T-cell (primary cell): ENCODE measurements around the gene FAM9C. TPM values are rescaled to one million over a fixed set of nuclear protein-coding genes. Genes with fewer than 3 reads are reported as not detected.

Experiments used
- ATAC-seq, 4 experiments: fragments of 200-7000 bp in 3 of 4; fragments of 150-1000 bp in 1 of 4; cut with Tn5 transposase; replicated peaks in 1 of 4; 1 replicate in 3 of 4; 2 replicates in 1 of 4; pipeline ENCODE4 v1.10.0; 2021; ENCODE audit warnings: moderate library complexity in 3 of 4, mild to moderate bottlenecking in 2 of 4, moderate number of reproducible peaks in 1 of 4
- CTCF ChIA-PET, 2 donors: fragments of 300-600 bp; sonication (Branson Sonifier 250); formaldehyde crosslinking; loops; one replicate each; lab custom pipeline; 2022; ENCODE audit warnings: antibody characterized with exemption in 2 of 2; lab: Charles Lee
- POLR2A ChIA-PET, 2 donors: fragments of 300-600 bp; sonication (Branson Sonifier 250); formaldehyde crosslinking; loops; one replicate each; lab custom pipeline; 2022; ENCODE audit warnings: antibody characterized with exemption in 2 of 2; lab: Charles Lee
- DNase-seq, 35 experiments: peaks; one replicate each; pipeline versions ENCODE4 v3.0.0 to v3.0.0-alpha.2; 2013 to 2023
- H3K27ac ChIP-seq: one replicate; pipeline ENCODE4 v1.5.1; 2013; ENCODE audit warnings: low read length
- H3K27me3 ChIP-seq, 2 experiments: replicated peaks in 1 of 2; 1 replicate in 1 of 2; 2 replicates in 1 of 2; pipeline versions ENCODE4 v1.6.1 to v1.7.0; 2013; ENCODE audit warnings: low read length in 1 of 2, mixed read lengths in 1 of 2; ENCODE audit not compliant: control insufficient read depth in 2 of 2, insufficient read depth in 2 of 2; ENCODE audit errors: extremely low read depth in 1 of 2
- H3K36me3 ChIP-seq, 2 donors: 1 replicate in 1 of 2; 2 replicates in 1 of 2; pipeline versions ENCODE4 v1.6.1 to v1.7.0; 2013; ENCODE audit warnings: low read length in 1 of 2; ENCODE audit not compliant: control insufficient read depth in 2 of 2, insufficient read depth in 1 of 2; ENCODE audit errors: extremely low read depth in 1 of 2
- H3K4me1 ChIP-seq, 2 experiments: 1 replicate in 1 of 2; 2 replicates in 1 of 2; pipeline versions ENCODE4 v1.6.1 to v1.7.0; 2013; ENCODE audit warnings: low read length in 2 of 2, mixed read lengths in 1 of 2; ENCODE audit not compliant: insufficient read depth in 2 of 2, control insufficient read depth in 1 of 2; ENCODE audit errors: extremely low read depth in 1 of 2
- H3K4me3 ChIP-seq, 2 donors: 1 replicate in 1 of 2; 2 replicates in 1 of 2; pipeline versions ENCODE4 v1.5.1 to v1.7.0; 2013; ENCODE audit warnings: mild to moderate bottlenecking in 2 of 2, low read length in 1 of 2, moderate library complexity in 1 of 2; ENCODE audit not compliant: control insufficient read depth in 1 of 2; ENCODE audit errors: extremely low read depth in 1 of 2
- H3K9me3 ChIP-seq: 2 replicates; pipeline ENCODE4 v1.7.0; 2013
- H3K27ac Mint-ChIP-seq, 2 donors: one replicate each; pipeline ENCODE4 v1.8.0; 2020 to 2021; ENCODE audit warnings: mild to moderate bottlenecking in 2 of 2, mixed read lengths in 2 of 2
- H3K27me3 Mint-ChIP-seq, 2 donors: one replicate each; pipeline ENCODE4 v1.8.0; 2021 to 2022; ENCODE audit warnings: mixed read lengths in 2 of 2
- H3K36me3 Mint-ChIP-seq: one replicate; pipeline ENCODE4 v1.8.0; 2021; ENCODE audit warnings: mixed read lengths
- H3K4me1 Mint-ChIP-seq, 3 donors: one replicate each; pipeline ENCODE4 v1.8.0; 2020 to 2022; ENCODE audit warnings: mixed read lengths in 3 of 3, mild to moderate bottlenecking in 1 of 3
- H3K4me3 Mint-ChIP-seq, 3 donors: one replicate each; pipeline ENCODE4 v1.8.0; 2020 to 2022; ENCODE audit warnings: mild to moderate bottlenecking in 3 of 3, mixed read lengths in 3 of 3, moderate library complexity in 3 of 3
- H3K9me3 Mint-ChIP-seq, 3 donors: one replicate each; pipeline ENCODE4 v1.8.0; 2020 to 2022; ENCODE audit warnings: mixed read lengths in 3 of 3
- WGBS: methylation state at CpG from one replicate; pipeline ENCODE4 v1.1.5; 2013; ENCODE audit warnings: missing lambda C conversion rate; ENCODE audit not compliant: insufficient coverage; 5-methylcytosine and 5-hydroxymethylcytosine counted together
- total RNA-seq, 35 experiments: library from RNA in 6 of 35; stranded (reverse) in 6 of 35; fragments of 120-200 nt in 1 of 35; gene quantifications; one replicate each; pipeline versions ENCODE4 v1.2.1 to v1.2.4 and lab custom pipeline; 2013 to 2026

The FAM9C gene
- total RNA-seq, 5 donors from 2014 or later (not counting 1 experiment from before 2014, with no cell fraction given): not detected

DNA sequence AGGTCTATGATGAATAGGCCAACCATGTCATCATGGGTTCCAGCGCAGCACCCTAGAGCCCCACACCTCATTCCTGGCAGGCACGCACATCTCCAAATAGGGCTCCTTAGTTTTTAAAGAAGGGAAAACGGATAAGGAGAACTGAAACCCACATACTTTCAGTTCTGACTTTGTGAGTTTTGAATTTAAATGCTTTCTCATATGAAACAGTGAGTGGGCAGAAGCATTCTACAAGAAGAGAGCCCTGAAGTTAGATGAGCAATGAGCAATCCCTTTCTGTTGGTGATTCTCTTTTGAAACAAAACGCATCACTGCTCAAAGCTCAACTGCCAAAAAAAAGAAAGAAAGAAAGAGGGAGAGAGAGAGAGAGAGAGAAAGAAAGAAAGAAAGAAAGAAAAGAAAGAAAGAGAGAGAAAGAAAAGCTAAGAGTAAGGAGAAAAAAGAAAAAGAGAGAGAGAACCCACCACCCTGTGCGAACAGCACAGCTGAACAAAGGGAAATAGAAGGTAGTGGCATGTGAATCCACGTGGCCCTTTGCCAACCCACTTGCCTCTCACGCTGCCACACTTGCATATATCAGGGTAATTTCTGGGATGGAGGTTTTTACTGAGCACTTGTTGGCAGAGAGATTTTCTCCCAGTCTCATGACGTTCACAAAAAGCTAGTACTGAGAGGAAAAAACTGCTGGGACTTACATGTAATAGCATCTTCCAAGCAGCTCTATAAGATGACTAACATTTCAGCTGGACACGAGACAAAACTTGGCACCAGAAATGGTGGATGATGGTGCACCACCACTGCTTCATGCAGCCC lies 38.6 kb downstream of the FAM9C start:
- POLR2A ChIA-PET: interaction anchor here in 1 of 2 donors (0.5 to 1.0 kb wide), 3 partner anchors 9 to 28 kb away, joined by 3 to 5 read pairs (median 3); no protein-coding TSS in a partner anchor
- DNase-seq (peak in 12 of 35 experiments; percentile 4 to 59 (median 14)), ATAC-seq (peak; percentile 56 to 79 (median 64))
- Histone ChIP-seq H3K36me3 (no peaks in the 10 kb centered on the region), H3K27me3 (no peaks in the 10 kb centered on the region), H3K4me3 (no peak overlapping the region), H3K9me3 (no peaks in the 10 kb centered on the region), H3K4me1 (peaks cover 33 to 53% of the 10 kb centered on the region in 2 experiments), H3K27ac (peak overlapping the region; percentile 70)
- CTCF ChIA-PET: interaction anchor here (0.7 to 2.3 kb wide), 8 partner anchors 24 to 86 kb away, joined by 3 to 9 read pairs (median 4); no protein-coding TSS in a partner anchor
- H3K27me3 Mint-ChIP-seq: peaks cover 0 to 11% of the 10 kb centered on the region in 2 donors
- H3K27ac Mint-ChIP-seq: peak overlapping the region; percentile 100
- no CpG with 5 or more reads among the region's 9 CpGs for WGBS
- no peaks in the 10 kb centered on the region for H3K36me3 Mint-ChIP-seq
- H3K9me3 Mint-ChIP-seq: no peaks in the 10 kb centered on the region
- peak overlapping the region; percentile 59 to 78 (median 70) for H3K4me3 Mint-ChIP-seq
- H3K4me1 Mint-ChIP-seq: peaks cover 54 to 79% (median 66%) of the 10 kb centered on the region in 3 donors

DNA sequence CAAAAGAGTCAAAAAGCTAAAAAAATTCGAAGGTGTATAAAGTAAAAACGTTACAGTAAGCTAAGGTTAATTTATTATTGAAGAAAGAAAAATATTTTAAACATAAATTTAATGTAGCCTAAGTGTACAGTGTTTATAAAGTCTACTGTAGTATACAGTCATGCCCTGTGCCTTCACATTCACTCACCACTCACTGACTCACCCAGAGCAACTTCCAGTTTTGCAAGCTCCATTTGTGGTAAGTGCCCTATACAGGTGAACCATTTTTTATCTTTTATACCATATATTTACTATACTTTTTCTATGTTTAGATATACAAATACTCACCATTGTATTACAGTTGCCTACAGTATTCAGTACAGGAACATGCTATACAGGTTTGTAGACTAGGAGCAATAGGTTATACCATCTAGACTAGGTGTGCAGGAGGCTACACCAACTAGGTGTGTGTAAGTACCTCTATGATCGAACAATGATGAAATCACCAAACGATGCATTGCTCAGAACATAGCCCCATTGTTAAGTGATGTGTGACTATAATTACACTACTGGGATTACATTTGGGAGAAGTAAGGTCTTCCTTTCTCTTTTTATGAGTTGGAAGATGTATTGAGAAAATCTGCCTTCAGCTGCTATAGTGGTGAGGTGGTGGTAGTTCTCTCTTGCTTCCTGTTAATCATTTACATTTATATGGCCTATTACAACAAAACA lies 42.3 kb downstream of the FAM9C start:
- ATAC-seq (peak in 3 of 4 experiments; percentile 48 to 62 (median 57)), DNase-seq (no peak)
- WGBS: no CpG with 5 or more reads among the region's 4 CpGs
- Mint-ChIP-seq H3K4me1 (peaks cover 67 to 80% (median 79%) of the 10 kb centered on the region in 3 donors), H3K4me3 (no peak overlapping the region), H3K27me3 (no peaks in the 10 kb centered on the region), H3K9me3 (no peaks in the 10 kb centered on the region), H3K36me3 (no peaks in the 10 kb centered on the region), H3K27ac (peak overlapping the region; percentile 89 to 92)
- H3K27me3 ChIP-seq: no peaks in the 10 kb centered on the region
- ChIA-PET POLR2A (interaction anchor here (0.6 to 1.4 kb wide), 7 partner anchors 17 to 92 kb away, joined by 3 to 14 read pairs (median 3); no protein-coding TSS in a partner anchor), CTCF (interaction anchor here (0.6 to 1.7 kb wide), 7 partner anchors 10 to 90 kb away, joined by 3 to 14 read pairs (median 5); no protein-coding TSS in a partner anchor)
- no peak overlapping the region for H3K4me3 ChIP-seq
- H3K4me1 ChIP-seq: peaks cover 61 to 62% of the 10 kb centered on the region in 2 experiments
- peak overlapping the region; percentile 66 for H3K27ac ChIP-seq
- H3K9me3 ChIP-seq: no peaks in the 10 kb centered on the region
- H3K36me3 ChIP-seq: no peaks in the 10 kb centered on the region

GRCh38 chrX:13001097-13001496 lies 43.3 kb downstream of the FAM9C start:
- H3K9me3 Mint-ChIP-seq: no peaks in the 10 kb centered on the region
- peaks cover 0 to 3% of the 10 kb centered on the region in 2 donors for H3K27me3 Mint-ChIP-seq
- H3K4me3 ChIP-seq: no peak overlapping the region
- peak overlapping the region; percentile 94 for H3K27ac ChIP-seq
- no peaks in the 10 kb centered on the region for H3K9me3 ChIP-seq
- H3K4me1 Mint-ChIP-seq: peaks cover 73 to 82% (median 79%) of the 10 kb centered on the region in 3 donors
- 80% methylated on average over 1 of the region's 5 CpGs for WGBS
- H3K4me3 Mint-ChIP-seq: peak overlapping the region in 2 of 3 donors; percentile 7 to 71
- no peaks in the 10 kb centered on the region for H3K36me3 ChIP-seq
- H3K36me3 Mint-ChIP-seq: no peaks in the 10 kb centered on the region
- no peaks in the 10 kb centered on the region for H3K27me3 ChIP-seq
- POLR2A ChIA-PET: interaction anchor here in 1 of 2 donors (0.6 to 1.0 kb wide), 4 partner anchors 19 to 81 kb away, joined by 3 to 5 read pairs (median 3); no protein-coding TSS in a partner anchor
- ATAC-seq (no peak), DNase-seq (no peak)
- peak overlapping the region; percentile 83 to 98 for H3K27ac Mint-ChIP-seq
- peaks cover 59 to 60% of the 10 kb centered on the region in 2 experiments for H3K4me1 ChIP-seq
- CTCF ChIA-PET: interaction anchor here in 1 of 2 donors (0.6 to 1.2 kb wide), 3 partner anchors 32 to 100 kb away, joined by 3 to 4 read pairs (median 4); no protein-coding TSS in a partner anchor

DNA sequence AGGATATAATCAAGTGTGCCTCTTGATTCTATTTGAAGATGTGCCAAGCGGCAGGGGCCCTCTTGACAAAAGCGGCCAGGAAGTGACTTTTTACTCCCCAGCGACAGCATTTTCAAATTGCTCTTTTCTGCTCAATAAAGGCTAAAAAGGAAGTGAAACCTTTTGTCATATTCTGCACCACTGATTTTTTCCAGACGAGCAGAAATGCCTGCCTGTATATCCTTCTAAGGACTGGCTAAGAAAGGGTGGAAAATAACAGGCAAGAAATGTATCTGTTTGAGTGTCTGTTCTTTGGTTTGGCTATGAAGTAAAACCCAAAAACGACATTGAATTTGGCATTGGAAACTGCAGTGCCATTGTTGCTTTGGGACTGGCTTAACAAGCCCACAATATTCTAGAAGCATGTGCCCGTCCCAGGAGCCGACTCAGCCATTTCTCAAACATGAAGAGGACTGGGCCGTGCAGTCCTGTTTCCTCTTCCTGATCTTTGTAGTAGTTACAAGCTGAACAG lies 44.1 kb downstream of the FAM9C start:
- H3K27ac Mint-ChIP-seq: peak overlapping the region; percentile 83 to 98
- Histone ChIP-seq H3K9me3 (no peaks in the 10 kb centered on the region), H3K4me1 (peaks cover 53 to 54% of the 10 kb centered on the region in 2 experiments), H3K4me3 (peak overlapping the region; percentile 6 to 47), H3K27ac (peak overlapping the region; percentile 94), H3K36me3 (no peaks in the 10 kb centered on the region), H3K27me3 (no peaks in the 10 kb centered on the region)
- H3K4me3 Mint-ChIP-seq: peak overlapping the region; percentile 64 to 74 (median 71)
- CTCF ChIA-PET: interaction anchor here in 1 of 2 donors (0.8 to 1.2 kb wide), 4 partner anchors 22 to 100 kb away, joined by 3 to 4 read pairs (median 3); no protein-coding TSS in a partner anchor
- H3K27me3 Mint-ChIP-seq: peaks cover 0 to 9% of the 10 kb centered on the region in 2 donors
- ATAC-seq: peak; percentile 22 to 71 (median 62)
- peak in 30 of 35 experiments; percentile 21 to 65 (median 44) for DNase-seq
- no peaks in the 10 kb centered on the region for H3K9me3 Mint-ChIP-seq
- POLR2A ChIA-PET: interaction anchor here (0.6 to 1.0 kb wide), 8 partner anchors 13 to 152 kb away, joined by 3 to 5 read pairs (median 3); no protein-coding TSS in a partner anchor
- WGBS: 0% methylated on average over 1 of the region's 8 CpGs
- peaks cover 69 to 81% (median 78%) of the 10 kb centered on the region in 3 donors for H3K4me1 Mint-ChIP-seq
- H3K36me3 Mint-ChIP-seq: no peaks in the 10 kb centered on the region

- no peaks in the 10 kb centered on the region for H3K36me3 Mint-ChIP-seq
- POLR2A ChIA-PET: interaction anchor here (0.6 to 2.3 kb wide), 7 partner anchors 14 to 82 kb away, joined by 3 to 12 read pairs (median 4); no protein-coding TSS in a partner anchor
- CTCF ChIA-PET: interaction anchor here (1.0 to 1.1 kb wide), 2 partner anchors 21 to 48 kb away, joined by 3 to 5 read pairs; no protein-coding TSS in a partner anchor
- no peaks in the 10 kb centered on the region for H3K9me3 ChIP-seq
- H3K9me3 Mint-ChIP-seq: no peaks in the 10 kb centered on the region
- peaks cover 44 to 53% of the 10 kb centered on the region in 2 experiments for H3K4me1 ChIP-seq
- ATAC-seq: peak; percentile 57 to 82 (median 62)
- H3K27me3 ChIP-seq: no peaks in the 10 kb centered on the region
- H3K4me1 Mint-ChIP-seq: peaks cover 60 to 76% (median 70%) of the 10 kb centered on the region in 3 donors
- H3K4me3 Mint-ChIP-seq: peak overlapping the region; percentile 64 to 74 (median 71)
- DNase-seq: peak in 25 of 35 experiments; percentile 14 to 70 (median 36)
- peak overlapping the region; percentile 24 to 47 for H3K4me3 ChIP-seq
- H3K27ac ChIP-seq: peak overlapping the region; percentile 94
- H3K36me3 ChIP-seq: no peaks in the 10 kb centered on the region
- H3K27me3 Mint-ChIP-seq: peaks cover 0 to 10% of the 10 kb centered on the region in 2 donors
- H3K27ac Mint-ChIP-seq: peak overlapping the region; percentile 83 to 98
- no CpG with 5 or more reads among the region's 9 CpGs for WGBS
Observed at GRCh38 chrX:12999422-12999821, 45.0 kb downstream of the FAM9C start.
